SK-N-SH (cell line): ENCODE measurements around the gene COL4A3. TPM values are rescaled to one million over a fixed set of nuclear protein-coding genes. Genes with fewer than 3 reads are reported as not detected.

ENCODE experiments used
- CTCF ChIA-PET: fragments of 300-600, 350-600 bp; formaldehyde crosslinking; extraction: SDS; loops from one replicate; lab custom pipeline; 2021; lab: Yijun Ruan, JAX
- POLR2A ChIA-PET: fragments of 350-600 bp; sonication (Branson Sonifier 250); formaldehyde crosslinking; extraction: SDS; loops from one replicate; lab custom pipeline; 2020; ENCODE audit warnings: antibody characterized with exemption, inconsistent platforms; lab: Yijun Ruan, JAX
- DNase-seq: peaks from one replicate; pipeline ENCODE4 v3.0.0; 2012
- H2AFZ ChIP-seq: fragments of 200-600 bp; sonication (generic); 2 replicates; pipeline ENCODE4 v1.8.1; 2016; ENCODE audit warnings: antibody characterized with exemption, mild to moderate bottlenecking, low read depth
- H3F3A ChIP-seq: fragments of 200-600 bp; sonication (generic); replicated peaks from 2 replicates; pipeline ENCODE3; 2016; ENCODE audit warnings: antibody characterized with exemption, mild to moderate bottlenecking; ENCODE audit not compliant: insufficient read depth
- H3K27ac ChIP-seq, 2 experiments: fragments of 200-500 bp in 1 of 2; fragments of 200-600 bp in 1 of 2; sonication (Bioruptor generic) in 1 of 2; sonication (generic), shearing (Covaris generic) in 1 of 2; 2 replicates each; pipeline versions ENCODE4 v1.5.1 to v1.6.1; 2014 to 2016; ENCODE audit warnings: low read depth in 2 of 2, inconsistent platforms in 1 of 2, low read length in 1 of 2, mild to moderate bottlenecking in 1 of 2, mixed read lengths in 1 of 2
- H3K27me3 ChIP-seq: fragments of 200-600 bp; sonication (generic), shearing (Covaris generic); 2 replicates; pipeline ENCODE4 v1.6.1; 2016; ENCODE audit warnings: mixed run types; ENCODE audit not compliant: insufficient read depth
- H3K36me3 ChIP-seq, 2 experiments: fragments of 200-500 bp in 1 of 2; fragments of 200-600 bp in 1 of 2; sonication (Bioruptor generic) in 1 of 2; sonication (generic) in 1 of 2; replicated peaks in 1 of 2; 2 replicates each; pipeline versions ENCODE3 to v1.5.1; 2014 to 2016; ENCODE audit warnings: low read length in 1 of 2, mild to moderate bottlenecking in 1 of 2; ENCODE audit not compliant: insufficient read depth in 2 of 2, control insufficient read depth in 1 of 2
- H3K4me1 ChIP-seq, 2 experiments: fragments of 200-500 bp in 1 of 2; fragments of 200-600 bp in 1 of 2; sonication (Bioruptor generic) in 1 of 2; sonication (generic), shearing (Covaris generic) in 1 of 2; 2 replicates each; pipeline versions ENCODE4 v1.5.1 to v1.6.1; 2014 to 2016; ENCODE audit warnings: low read depth in 1 of 2, low read length in 1 of 2, mixed run types in 1 of 2; ENCODE audit not compliant: insufficient read depth in 2 of 2, control insufficient read depth in 1 of 2
- H3K4me2 ChIP-seq: fragments of 200-600 bp; sonication (generic), shearing (Covaris generic); 2 replicates; pipeline ENCODE4 v1.6.1; 2017; ENCODE audit warnings: mixed run types
- H3K4me3 ChIP-seq, 2 experiments: fragments of 200-500 bp in 1 of 2; fragments of 200-600 bp in 1 of 2; sonication (Bioruptor generic) in 1 of 2; sonication (generic), shearing (Covaris generic) in 1 of 2; 2 replicates each; pipeline versions ENCODE4 v1.5.1 to v1.8.1; 2014 to 2016; ENCODE audit warnings: low read depth in 2 of 2, inconsistent platforms in 1 of 2, low read length in 1 of 2, mild to moderate bottlenecking in 1 of 2, mixed read lengths in 1 of 2, moderate library complexity in 1 of 2
- H3K79me2 ChIP-seq: fragments of 200-600 bp; sonication (generic); 2 replicates; pipeline ENCODE4 v1.8.1; 2017; ENCODE audit warnings: mild to moderate bottlenecking; ENCODE audit not compliant: insufficient read depth
- H3K9ac ChIP-seq: fragments of 200-600 bp; sonication (generic); 2 replicates; pipeline ENCODE4 v1.6.1; 2017; ENCODE audit warnings: mixed run types
- H3K9me2 ChIP-seq: fragments of 200-600 bp; sonication (generic); 2 replicates; pipeline ENCODE4 v1.6.1; 2017; ENCODE audit warnings: mixed run types
- H3K9me3 ChIP-seq: fragments of 200-600 bp; sonication (generic); 2 replicates; pipeline ENCODE4 v1.6.1; 2017; ENCODE audit warnings: mixed run types, mild to moderate bottlenecking, moderate library complexity
- H4K20me1 ChIP-seq: fragments of 200-600 bp; sonication (generic); 2 replicates; pipeline ENCODE4 v1.6.1; 2017; ENCODE audit warnings: mild to moderate bottlenecking, mixed run types; ENCODE audit not compliant: insufficient read depth
- CHD2 ChIP-seq: fragments of 150-350 bp; IDR thresholded peaks from 2 replicates; pipeline ENCODE4 v1.6.1; 2018; ENCODE audit warnings: low read length; ENCODE audit not compliant: partially characterized antibody
- EZH2phosphoT487 ChIP-seq: fragments of 200-600 bp; sonication (generic); IDR thresholded peaks from 2 replicates; pipeline ENCODE4 v1.6.1; 2017; ENCODE audit warnings: low read depth, mixed run types, mild to moderate bottlenecking, antibody characterized with exemption, moderate library complexity, borderline replicate concordance
- FOXJ3 ChIP-seq: sonication (generic); formaldehyde crosslinking; IDR thresholded peaks from 2 replicates; pipeline ENCODE4 v1.5.1; 2020; ENCODE audit warnings: mild to moderate bottlenecking, missing genetic modification reagents
- GATA2 ChIP-seq: sonication (generic); formaldehyde crosslinking; IDR thresholded peaks from 2 replicates; pipeline ENCODE4 v1.5.0; 2020; ENCODE audit warnings: mild to moderate bottlenecking, missing genetic modification reagents
- JUND ChIP-seq: IDR thresholded peaks from 2 replicates; pipeline ENCODE4 v1.4.0; 2012
- MEF2A ChIP-seq: IDR thresholded peaks from 2 replicates; pipeline ENCODE4 v1.4.0; 2012; ENCODE audit warnings: low read depth, borderline replicate concordance
- NRF1 ChIP-seq: IDR thresholded peaks from 2 replicates; pipeline ENCODE4 v1.6.1; 2012; ENCODE audit warnings: low read depth, mild to moderate bottlenecking, low read length
- POLR2AphosphoS5 ChIP-seq: IDR thresholded peaks from 2 replicates; pipeline ENCODE4 v1.6.1; 2012; ENCODE audit warnings: low read depth, low read length
- RAD21 ChIP-seq: IDR thresholded peaks from 2 replicates; pipeline ENCODE4 v1.6.1; 2012; ENCODE audit warnings: mild to moderate bottlenecking, low read length
- RXRA ChIP-seq: IDR thresholded peaks from 2 replicates; pipeline ENCODE4 v1.4.0; 2012; ENCODE audit warnings: low read depth, mild to moderate bottlenecking, borderline replicate concordance
- SIN3A ChIP-seq: IDR thresholded peaks from 2 replicates; pipeline ENCODE4 v1.6.1; 2012; ENCODE audit warnings: low read depth, mild to moderate bottlenecking, low read length, moderate library complexity, borderline replicate concordance
- SMC3 ChIP-seq: IDR thresholded peaks from 2 replicates; pipeline ENCODE4 v1.6.1; 2012; ENCODE audit warnings: low read depth, low read length, improper control_type of control experiment
- TAF1 ChIP-seq: IDR thresholded peaks from 2 replicates; pipeline ENCODE4 v1.6.1; 2012; ENCODE audit warnings: low read depth, mild to moderate bottlenecking, low read length, moderate library complexity, borderline replicate concordance
- TCF12 ChIP-seq: IDR thresholded peaks from 2 replicates; pipeline ENCODE4 v1.4.0; 2012
- TEAD4 ChIP-seq: IDR thresholded peaks from 2 replicates; pipeline ENCODE4 v1.4.0; 2012; ENCODE audit warnings: mild to moderate bottlenecking, borderline replicate concordance; ENCODE audit not compliant: insufficient read depth
- WGBS: methylation state at CpG from one replicate; pipeline ENCODE4 v1.1.6; 2017; ENCODE audit warnings: low lambda C conversion rate; 5-methylcytosine and 5-hydroxymethylcytosine counted together
- polyA plus RNA-seq, 3 experiments: library from polyadenylated mRNA; depleted of rRNA; stranded (reverse); fragments of >200 nt; gene quantifications; 2 replicates each; pipeline ENCODE4 v1.2.3, GENCODE V29; 2012
- TF ChIP-seq, protein P1 (sequence below): IDR thresholded peaks from 2 replicates; pipeline ENCODE4; 2012
- TF ChIP-seq, protein P2 (sequence below): fragments of 150-350 bp; IDR thresholded peaks from 2 replicates; pipeline ENCODE4 v1.6.1; 2016; ENCODE audit warnings: mild to moderate bottlenecking, low read depth, low read length
- TF ChIP-seq, protein P3 (sequence below): IDR thresholded peaks from 2 replicates; pipeline ENCODE4 v1.4.0; 2012; ENCODE audit warnings: low read depth

COL4A3 gene
- polyA plus RNA-seq, 1 of the 3 experiments (the other 2 are of a cell fraction) = not detected

DNA sequence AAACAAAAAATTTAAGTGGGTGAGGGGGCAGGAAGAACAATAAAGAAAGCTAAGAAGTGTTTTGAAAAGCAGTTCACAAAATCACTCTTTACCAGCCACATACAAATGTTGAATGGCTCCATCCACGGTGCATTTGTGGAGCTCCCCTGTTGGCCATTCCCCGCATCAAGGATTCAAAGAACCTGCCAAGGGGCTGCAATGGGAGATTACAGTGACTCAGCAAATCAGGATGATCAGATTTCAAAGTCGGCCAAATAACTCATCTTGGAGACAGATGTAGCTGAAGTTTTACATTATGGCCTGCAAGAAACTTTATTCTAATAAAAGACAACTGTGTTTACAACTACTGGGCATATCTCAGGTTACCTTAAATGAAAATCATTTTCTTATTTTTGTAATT, 26.9 kb downstream of the COL4A3 start:
- ChIA-PET POLR2A (no interaction called here), CTCF (interaction anchor here (0.6 to 1.6 kb wide), 2 partner anchors 47 to 64 kb away, joined by 3 to 4 read pairs; no protein-coding TSS in a partner anchor)
- no peaks in the 10 kb centered on the region for H3K9me3 ChIP-seq
- H3K4me3 ChIP-seq = no peak overlapping the region
- no peak overlapping the region for H3K9ac ChIP-seq
- no peaks in the 10 kb centered on the region for H4K20me1 ChIP-seq
- H3K79me2 ChIP-seq = no peaks in the 10 kb centered on the region
- 21% methylated on average over 3 of the region's 3 CpGs for WGBS
- H3K4me1 ChIP-seq = no peaks in the 10 kb centered on the region; a peak in 2 of 4 replicates
- no peak for DNase-seq
- no peaks in the 10 kb centered on the region for H3F3A ChIP-seq
- H3K9me2 ChIP-seq = no peaks in the 10 kb centered on the region
- TF ChIP-seq SMC3 (no peak), JUND (0 out of 2 replicates have a peak, but pooled peaks have one; percentile 10), NRF1 (no peak), TCF12 (peak; percentile 41)
- TF ChIP-seq, protein P1, sequence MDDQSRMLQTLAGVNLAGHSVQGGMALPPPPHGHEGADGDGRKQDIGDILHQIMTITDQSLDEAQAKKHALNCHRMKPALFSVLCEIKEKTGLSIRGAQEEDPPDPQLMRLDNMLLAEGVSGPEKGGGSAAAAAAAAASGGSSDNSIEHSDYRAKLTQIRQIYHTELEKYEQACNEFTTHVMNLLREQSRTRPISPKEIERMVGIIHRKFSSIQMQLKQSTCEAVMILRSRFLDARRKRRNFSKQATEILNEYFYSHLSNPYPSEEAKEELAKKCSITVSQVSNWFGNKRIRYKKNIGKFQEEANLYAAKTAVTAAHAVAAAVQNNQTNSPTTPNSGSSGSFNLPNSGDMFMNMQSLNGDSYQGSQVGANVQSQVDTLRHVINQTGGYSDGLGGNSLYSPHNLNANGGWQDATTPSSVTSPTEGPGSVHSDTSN = peak; percentile 53
- no peaks in the 10 kb centered on the region for H3K27me3 ChIP-seq
- 0 out of 4 replicates have a peak overlapping the region, but pooled peaks of 1 of the 2 experiments have one; percentile 34 for H3K27ac ChIP-seq
- no peak overlapping the region for H3K4me2 ChIP-seq
- H3K36me3 ChIP-seq = no peaks in the 10 kb centered on the region
- H2AFZ ChIP-seq = no peak overlapping the region

DNA sequence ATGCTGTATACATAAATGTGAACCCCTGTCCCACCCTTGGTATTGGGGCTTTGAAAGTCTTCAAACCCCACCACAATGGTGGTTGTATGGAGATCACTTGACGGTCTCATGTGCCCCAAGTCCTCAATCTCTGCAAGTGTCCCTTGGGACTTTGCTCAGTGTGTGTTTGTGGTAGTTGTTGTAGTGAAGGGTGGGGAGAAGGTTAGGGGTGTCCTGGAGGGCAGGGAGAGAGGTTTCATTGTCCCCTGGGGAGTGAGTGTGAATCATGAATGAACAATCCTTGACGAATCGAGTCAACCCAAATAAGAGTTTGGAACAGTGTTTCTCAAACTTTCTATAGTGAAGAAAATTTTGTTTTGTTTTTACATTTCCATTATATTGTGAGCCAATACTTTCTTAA, 28.1 kb downstream of the COL4A3 start:
- H3K9ac ChIP-seq = no peak overlapping the region
- no peaks in the 10 kb centered on the region for H3K36me3 ChIP-seq
- H3K27me3 ChIP-seq = no peaks in the 10 kb centered on the region
- 69% methylated on average over 3 of the region's 3 CpGs for whole genome bisulfite sequencing
- no peak overlapping the region for H2AFZ ChIP-seq
- H3K4me2 ChIP-seq = no peak overlapping the region
- ChIA-PET CTCF (interaction anchor here (1.6 kb wide), 1 partner anchor 46 kb away, joined by 4 read pairs; no protein-coding TSS in a partner anchor), POLR2A (no interaction called here)
- no peaks in the 10 kb centered on the region for H3K79me2 ChIP-seq
- H3F3A ChIP-seq = no peaks in the 10 kb centered on the region
- H3K4me3 ChIP-seq = no peak overlapping the region
- no peaks in the 10 kb centered on the region; a peak in 2 of 4 replicates for H3K4me1 ChIP-seq
- TF ChIP-seq JUND (no peak), CHD2 (no peak), TAF1 (no peak)
- TF ChIP-seq, protein P2, sequence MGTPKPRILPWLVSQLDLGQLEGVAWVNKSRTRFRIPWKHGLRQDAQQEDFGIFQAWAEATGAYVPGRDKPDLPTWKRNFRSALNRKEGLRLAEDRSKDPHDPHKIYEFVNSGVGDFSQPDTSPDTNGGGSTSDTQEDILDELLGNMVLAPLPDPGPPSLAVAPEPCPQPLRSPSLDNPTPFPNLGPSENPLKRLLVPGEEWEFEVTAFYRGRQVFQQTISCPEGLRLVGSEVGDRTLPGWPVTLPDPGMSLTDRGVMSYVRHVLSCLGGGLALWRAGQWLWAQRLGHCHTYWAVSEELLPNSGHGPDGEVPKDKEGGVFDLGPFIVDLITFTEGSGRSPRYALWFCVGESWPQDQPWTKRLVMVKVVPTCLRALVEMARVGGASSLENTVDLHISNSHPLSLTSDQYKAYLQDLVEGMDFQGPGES = no peak
- H3K9me2 ChIP-seq = no peaks in the 10 kb centered on the region
- H4K20me1 ChIP-seq = no peaks in the 10 kb centered on the region
- H3K27ac ChIP-seq = no peak overlapping the region
- no peak for DNase-seq
- H3K9me3 ChIP-seq = no peaks in the 10 kb centered on the region

DNA sequence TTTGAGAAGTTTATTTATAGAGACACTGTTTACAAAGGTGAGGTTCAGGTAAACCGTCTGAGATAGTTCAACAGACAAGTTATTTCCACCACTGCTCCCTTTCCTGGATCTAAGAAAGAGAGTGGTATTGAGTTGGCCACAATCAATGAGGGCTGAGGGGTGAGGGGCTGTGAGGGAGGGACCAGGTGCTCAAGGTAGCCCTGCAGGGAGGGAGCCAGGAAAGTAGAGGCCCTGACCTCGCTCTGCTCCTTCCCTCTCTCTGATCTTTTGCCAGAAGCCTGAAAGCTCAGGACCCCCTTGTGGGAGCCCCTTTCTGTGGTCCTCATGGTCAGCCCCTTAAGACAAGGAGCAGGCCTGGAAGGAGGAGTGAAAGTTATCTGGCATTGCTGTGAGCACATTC, 29.8 kb downstream of the COL4A3 start:
- H3K27me3 ChIP-seq = no peaks in the 10 kb centered on the region
- H3K9me2 ChIP-seq = no peaks in the 10 kb centered on the region
- no peaks in the 10 kb centered on the region; a peak in 2 of 4 replicates for H3K4me1 ChIP-seq
- H4K20me1 ChIP-seq = no peaks in the 10 kb centered on the region
- H2AFZ ChIP-seq = no peak overlapping the region
- TF ChIP-seq, protein P1 = no peak
- TF ChIP-seq MEF2A (no peak), FOXJ3 (no peak), GATA2 (CRISPR knock-in tag) (no peak), SIN3A (no peak), POLR2AphosphoS5 (no peak), TAF1 (no peak), RXRA (no peak), TEAD4 (no peak), RAD21 (no peak), EZH2phosphoT487 (no peak)
- TF ChIP-seq, protein P2 = no peak
- TF ChIP-seq, protein P3, sequence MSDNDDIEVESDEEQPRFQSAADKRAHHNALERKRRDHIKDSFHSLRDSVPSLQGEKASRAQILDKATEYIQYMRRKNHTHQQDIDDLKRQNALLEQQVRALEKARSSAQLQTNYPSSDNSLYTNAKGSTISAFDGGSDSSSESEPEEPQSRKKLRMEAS = no peak
- H3K9ac ChIP-seq = no peak overlapping the region
- H3K36me3 ChIP-seq = no peaks in the 10 kb centered on the region
- ChIA-PET CTCF (no interaction called here), POLR2A (no interaction called here)
- no peak overlapping the region for H3K4me3 ChIP-seq
- 34% methylated on average over 2 of the region's 2 CpGs for WGBS
- no peaks in the 10 kb centered on the region for H3F3A ChIP-seq
- no peaks in the 10 kb centered on the region for H3K9me3 ChIP-seq
- no peak overlapping the region for H3K27ac ChIP-seq
- H3K4me2 ChIP-seq = no peak overlapping the region
- H3K79me2 ChIP-seq = no peaks in the 10 kb centered on the region
- no peak for DNase-seq
